Stimulated activated CD8-positive, alpha-beta memory T cell treated with anti-CD3 and anti-CD28 coated beads, Interleukin-2, amount 100 ng/mL, for 48 hours (primary cell): ENCODE data around the gene TRIM40.

Experiments
- DNase-seq, 2 donors: peaks; one replicate each; pipeline ENCODE4 v3.0.0-alpha.2; 2020; ENCODE audit warnings: low read depth in 2 of 2

TRIM40 gene

DNA sequence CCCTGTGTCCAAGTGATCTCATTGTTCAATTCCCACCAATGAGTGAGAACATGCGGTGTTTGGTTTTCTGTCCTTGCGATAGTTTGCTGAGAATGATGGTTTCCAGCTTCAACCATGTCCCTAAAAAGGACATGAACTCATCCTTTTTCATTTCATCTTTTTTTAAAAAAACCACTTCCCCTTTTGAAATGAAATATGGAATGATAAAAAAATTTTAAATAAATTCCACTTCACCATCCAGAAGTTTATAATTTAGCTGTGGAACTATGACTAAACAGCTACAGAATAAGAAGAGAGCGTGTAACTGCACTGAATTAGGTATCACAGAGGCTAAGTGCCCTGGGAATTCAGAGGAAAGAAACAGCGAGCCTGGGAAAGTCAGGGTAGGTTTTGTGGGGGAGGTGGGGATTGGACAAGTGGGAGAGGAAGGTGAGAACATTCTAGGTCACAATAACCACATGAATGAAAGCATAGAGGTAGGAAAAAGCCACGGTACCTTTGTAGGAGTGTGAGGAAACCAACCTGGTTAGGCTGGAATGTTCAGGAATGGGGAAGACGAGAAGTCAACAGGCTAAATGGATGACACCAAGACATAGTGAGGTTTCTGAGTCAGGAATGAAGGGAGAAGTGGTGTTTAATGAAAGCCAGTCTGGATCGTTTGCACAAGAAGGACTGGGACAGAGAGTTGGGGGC is 14.1 kb downstream of the TRIM40 start:
- DNase-seq: no peak

DNA sequence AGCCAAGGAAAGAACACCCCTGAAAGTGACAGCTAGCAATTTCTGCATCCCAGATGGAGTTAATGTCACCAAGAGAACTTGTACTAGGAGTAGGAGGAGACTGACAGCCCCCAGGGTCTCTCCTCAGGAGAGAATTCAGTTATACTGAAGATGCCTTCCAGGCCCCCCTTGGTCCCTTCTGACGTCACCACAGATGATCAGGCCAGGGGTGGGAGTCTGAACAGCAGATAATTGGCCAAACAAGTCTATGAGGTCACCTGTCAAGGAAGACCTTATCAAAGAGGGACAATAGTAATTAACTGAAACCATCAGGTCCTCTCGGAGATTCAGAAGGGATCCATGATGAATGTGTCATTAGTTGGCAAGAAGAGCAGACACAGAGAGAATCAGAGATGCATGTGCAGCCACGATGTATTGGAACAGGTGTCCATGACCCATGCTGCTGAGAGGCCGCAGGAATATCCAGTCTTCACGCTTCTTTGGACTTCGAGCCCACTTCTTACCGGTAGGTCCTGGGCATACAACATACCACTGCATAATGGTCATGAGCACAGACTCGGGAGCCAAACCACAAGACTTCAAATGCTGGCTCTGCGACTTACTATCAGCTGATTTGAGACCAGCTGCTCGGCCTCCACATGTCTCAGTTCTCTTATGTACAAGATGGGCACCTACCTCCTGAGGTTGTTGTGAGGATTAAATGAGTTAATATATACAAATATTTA is 14.9 kb downstream of the TRIM40 start:
- no peak for DNase-seq

DNA sequence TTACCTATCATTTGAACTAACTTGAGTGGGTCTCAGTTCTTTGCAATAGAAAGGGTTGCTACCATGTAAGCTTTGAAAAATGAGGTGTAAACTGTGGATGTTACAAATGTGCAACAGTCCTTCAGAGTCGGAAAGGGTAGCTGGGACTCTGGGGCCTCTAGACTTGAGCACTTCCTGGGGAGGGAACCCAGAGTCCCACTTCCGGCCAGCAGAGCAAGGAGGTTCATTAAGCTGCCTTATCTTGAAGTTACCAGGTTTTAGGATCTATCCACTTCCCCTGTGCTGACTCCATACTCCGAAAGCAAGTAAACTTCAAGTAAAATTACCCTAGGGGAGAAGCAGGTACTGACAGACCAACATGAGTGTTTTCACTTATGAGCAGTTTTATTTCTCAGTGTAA is 15.6 kb downstream of the TRIM40 start:
- DNase-seq: no peak

DNA sequence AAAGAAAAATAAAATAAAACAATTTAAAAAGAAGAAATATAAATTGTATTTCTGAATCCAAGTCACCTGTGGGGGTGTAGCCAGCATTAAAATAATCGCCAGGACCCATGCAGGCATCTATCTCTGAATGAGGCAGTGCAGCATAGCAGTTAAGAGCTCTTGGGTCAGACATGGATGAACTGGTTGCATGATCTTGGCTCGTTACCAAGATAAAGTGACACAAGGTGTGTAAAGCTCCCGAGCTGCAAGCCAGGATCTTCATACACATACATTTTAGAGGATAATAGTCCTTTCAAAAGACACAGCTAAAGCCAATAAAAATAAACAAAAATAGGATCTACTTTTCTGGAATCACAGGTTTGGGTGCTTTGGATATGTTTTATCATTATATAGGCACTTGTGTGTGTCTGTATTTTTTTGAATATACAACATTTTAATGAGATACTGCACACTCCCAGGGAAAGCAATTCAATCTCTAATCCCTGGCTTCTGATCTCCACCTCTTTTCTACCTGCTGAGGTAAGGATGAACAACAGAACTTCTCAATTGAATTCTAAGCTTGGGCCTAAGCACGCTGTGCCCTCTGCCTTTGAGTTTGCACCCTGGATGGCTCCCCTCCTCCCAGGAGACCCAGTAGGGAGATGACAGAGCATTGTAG is 16.2 kb downstream of the TRIM40 start:
- DNase-seq: no peak

DNA sequence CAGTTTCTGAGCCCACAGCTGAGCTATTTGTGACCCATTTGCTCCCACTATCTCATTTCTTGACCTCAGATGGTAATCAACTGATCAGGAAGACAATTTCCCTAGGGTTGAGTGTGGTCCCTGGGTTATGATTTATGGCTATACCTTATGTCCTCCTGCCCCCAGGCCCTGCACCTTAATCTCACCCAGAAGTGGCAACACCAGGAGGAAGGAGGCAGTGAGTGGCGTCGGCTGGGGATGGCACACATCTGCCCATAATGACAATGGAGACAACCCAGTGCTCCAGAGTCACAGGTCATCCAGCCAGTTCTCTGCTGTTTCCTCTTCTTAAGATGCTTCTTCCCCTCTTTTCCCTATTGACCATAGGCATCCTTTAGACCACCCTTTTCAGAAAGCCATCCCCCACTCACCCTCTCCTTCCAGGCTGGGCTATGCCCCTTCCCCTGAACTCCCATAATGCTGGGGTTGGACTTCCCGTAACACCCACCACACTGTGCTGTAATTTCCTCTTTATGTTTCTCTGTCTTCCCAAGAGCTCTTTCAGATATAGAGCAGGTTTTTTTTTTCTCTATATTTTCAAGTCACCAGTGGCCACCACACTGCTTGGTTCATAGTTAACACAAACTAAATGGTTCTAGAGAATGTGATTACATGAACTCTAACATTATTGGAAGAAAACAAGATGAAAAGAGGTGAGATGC is 17.1 kb downstream of the TRIM40 start:
- no peak for DNase-seq

DNA sequence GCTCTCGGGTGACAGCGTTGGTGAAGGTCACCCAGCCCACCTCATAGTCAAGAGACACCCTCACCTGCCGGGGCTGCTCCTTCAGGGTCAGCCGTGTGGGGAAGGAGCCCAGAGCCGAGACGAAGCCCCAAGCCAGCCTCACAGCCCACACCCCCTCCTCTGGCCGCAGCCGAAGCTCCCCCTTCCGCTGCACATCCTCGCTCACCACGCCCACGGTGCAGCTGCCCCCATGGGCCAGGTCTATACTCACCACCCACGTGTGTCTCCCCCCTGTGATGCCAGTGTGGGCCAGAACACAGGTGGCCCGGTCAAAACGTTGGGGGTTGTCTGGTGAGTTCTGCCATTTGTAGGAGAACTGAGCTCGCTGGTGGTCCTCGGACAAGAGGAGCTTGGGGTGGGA is 18.1 kb downstream of the TRIM40 start:
- DNase-seq: no peak

DNA sequence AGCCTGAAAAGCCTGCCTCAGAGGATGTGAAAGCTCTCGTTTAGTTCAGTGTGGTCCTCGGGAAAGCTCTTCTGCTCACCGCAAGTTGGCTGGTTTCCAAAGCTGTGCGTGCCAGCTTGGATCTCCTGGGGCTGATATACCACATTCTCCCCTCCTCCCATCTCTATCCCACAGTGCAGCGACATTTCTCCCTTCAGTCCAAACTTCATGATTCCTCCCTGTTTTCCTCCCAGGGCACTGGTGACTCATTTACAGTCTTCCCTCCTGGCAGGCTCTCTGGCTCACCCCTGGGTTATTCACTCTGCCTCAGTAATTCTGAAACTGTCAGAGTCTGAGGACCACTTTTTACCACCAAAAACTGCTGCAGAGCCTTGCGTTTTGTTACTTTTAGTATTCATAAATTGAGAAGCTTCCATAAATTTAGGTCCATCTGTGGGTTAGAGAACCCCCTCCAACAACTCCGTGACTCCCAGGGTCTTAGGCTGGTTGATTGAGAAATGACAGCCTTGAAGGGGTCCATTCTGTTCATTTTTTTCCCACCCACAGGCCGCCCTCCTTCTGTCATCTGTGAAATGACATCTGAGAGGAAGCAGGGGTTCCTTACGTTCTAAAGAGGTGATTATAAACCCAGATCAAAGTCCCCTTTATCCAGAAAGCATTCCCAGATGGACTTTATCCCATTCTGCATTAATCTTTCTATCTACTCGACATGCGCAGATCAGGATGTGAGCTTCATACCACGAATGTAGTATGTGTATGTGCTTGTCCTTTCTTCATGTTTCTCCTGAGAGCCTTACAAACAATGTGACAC is 19.0 kb downstream of the TRIM40 start:
- DNase-seq: no peak

DNA sequence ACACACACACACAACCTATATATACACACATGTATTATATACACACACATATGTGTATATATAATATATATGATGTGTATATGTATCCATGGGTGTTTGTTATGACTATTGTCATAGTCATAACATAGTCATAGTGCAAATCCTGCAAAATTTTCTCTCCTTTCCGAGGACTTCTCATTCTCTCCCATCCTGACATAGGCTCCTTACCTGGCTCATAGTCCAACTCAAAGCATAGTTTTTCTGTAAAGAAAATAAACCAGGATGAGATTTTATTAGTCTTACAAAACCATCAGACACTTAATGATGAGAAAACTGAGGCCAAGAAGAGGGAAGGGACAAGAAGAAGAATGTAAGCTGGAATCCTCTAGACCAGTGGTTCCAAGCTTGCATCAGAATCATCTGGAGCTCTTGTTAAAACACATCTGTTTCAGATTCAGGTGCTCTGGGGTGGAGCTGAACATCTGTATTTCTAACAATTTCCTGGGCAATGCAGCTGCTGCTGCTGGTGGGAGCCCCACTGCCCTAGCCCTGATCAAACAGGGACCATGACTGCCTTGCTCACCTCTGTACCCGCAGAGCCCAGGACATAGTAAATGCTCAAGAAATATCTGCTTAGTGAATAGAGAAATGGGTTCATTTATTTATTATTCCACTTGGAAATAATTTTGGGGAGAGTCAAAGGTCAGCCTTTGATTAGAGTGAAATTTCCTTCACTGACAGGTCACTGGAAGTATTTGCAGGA is 19.8 kb downstream of the TRIM40 start:
- no peak for DNase-seq

DNA sequence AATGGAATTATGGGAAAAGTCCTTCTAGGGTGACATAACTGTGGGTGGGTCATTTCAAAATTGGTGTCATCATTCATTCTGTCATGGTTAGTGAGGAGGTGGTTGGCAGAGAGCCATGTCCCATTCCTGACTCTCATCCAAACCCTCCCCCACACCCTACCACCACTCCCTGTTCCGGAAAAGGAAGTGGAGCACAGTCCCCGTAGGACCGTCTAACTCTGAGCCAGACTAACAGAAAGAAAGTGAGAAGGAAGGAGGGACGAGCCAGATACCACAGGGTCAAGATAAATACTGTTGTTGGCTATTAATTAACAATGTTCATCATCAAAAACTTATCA is 20.3 kb downstream of the TRIM40 start:
- no peak for DNase-seq

DNA sequence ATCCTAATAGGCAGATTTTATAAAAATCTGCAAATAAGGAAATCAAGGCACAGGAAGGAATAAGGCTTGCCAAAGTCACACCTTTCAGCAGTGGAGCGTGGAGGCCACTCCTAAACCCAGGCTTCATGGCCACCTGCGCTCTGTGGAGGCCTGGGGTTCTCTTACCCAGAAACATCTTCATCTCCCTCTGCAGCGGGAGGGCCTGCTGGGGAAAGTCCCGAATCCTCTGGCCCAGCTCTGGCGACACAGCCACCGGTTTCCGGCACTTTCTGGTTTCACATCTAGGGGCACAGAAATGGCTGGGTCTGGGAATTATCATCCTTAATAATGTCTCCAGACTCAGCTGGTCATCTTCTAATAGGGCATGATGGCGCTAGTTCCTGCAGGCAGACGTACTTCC is 20.8 kb downstream of the TRIM40 start:
- DNase-seq: no peak

DNA sequence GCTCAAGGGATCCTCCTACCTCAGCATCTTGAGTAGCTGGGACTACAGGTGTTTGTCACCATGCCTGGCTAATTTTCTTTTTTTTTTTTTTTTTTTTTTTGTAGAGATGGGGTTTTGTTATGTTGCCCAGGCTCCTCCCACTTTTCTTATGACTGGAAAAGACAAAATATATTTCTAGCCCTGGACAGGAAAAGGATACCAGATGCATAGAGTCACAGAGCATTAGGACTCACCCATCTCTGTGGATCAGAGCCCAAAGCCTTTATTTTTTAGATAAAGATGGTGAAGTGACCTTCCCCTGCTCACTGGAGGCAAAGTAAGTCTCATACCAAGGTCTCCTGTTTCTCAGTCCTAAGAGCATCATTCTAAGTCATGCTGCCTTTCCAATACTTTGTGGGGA is 21.6 kb downstream of the TRIM40 start:
- DNase-seq: no peak

DNA sequence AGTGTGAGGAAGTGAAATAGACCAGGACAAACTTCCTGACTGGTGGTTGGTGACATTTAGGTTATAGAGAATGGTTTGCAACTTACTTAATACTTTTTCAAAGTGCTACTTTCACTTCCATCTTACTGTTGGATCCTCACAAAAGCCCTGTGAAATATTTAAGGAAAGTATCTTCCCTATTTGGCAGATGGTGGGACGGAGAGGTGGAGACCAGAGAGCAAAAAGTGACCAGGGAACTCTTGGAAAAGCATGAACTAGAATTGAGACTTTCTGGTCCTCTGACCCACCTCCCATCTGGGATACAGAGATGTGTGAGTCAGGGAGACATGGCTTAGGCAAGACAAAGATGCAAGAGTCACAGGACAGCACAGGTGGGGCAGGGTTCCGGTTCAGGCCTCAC is 22.1 kb downstream of the TRIM40 start:
- DNase-seq: no peak

DNA sequence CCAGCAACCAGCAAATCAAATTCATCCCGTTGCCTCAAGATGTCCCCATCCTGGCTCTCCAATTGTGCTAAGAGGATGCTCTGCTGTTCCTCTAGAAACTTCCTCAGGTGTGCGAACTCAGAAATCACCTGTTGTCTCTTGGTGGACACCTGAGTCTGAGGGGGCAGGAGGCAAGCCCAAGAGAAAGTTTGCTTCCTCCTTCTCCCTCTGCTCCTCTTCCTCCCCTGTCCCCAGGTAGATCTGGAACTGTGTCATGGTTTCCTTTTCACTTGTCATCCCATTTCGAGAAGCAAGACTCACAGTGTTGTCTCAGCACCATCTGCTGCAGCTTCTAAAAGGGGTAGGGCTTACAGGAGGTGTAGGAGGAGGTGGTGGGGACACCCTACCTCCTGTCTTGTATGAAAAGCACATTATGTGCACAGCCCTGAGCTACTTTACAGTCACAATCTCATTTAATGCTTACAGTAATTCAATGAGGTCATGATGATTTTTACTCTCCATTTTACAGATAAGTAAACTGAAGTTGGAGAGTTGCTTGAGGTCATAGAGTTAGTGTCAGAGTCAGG is 22.6 kb downstream of the TRIM40 start:
- no peak for DNase-seq

DNA sequence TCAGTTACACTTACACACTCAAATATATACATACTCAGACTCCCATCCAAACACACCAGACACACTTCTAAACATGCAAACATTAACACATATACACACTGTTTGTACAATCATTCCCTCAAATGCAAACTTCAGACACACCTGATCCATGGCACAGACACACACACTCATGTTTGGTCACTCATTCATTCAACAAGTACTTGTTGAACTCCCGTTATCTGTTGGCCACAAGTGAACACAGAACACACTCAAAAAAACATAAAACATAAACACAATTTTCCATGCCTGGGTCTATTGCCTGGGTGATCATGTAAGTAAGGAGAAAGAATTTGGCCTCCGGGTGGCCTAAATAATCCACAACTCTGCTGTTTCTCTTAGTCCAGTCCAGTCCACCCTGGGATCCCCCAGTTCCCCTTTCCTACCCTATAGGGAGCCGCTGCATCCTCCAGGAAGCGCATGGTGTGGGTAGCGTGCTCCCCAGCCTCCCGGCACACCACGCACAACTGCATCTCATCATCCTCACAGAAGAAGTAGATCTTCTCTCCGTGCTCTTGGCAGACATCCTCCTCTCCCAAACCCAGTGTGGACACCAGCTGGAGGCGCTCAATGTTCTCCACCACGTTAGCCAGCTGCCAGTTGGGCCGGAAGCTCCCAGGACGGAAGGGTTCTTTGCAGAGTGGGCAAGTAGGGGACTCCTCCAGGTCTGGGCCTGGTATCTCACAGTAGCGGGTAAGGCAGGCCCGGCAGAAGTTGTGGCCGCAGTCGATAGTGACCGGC is 24.3 kb downstream of the TRIM40 start:
- DNase-seq: no peak

DNA sequence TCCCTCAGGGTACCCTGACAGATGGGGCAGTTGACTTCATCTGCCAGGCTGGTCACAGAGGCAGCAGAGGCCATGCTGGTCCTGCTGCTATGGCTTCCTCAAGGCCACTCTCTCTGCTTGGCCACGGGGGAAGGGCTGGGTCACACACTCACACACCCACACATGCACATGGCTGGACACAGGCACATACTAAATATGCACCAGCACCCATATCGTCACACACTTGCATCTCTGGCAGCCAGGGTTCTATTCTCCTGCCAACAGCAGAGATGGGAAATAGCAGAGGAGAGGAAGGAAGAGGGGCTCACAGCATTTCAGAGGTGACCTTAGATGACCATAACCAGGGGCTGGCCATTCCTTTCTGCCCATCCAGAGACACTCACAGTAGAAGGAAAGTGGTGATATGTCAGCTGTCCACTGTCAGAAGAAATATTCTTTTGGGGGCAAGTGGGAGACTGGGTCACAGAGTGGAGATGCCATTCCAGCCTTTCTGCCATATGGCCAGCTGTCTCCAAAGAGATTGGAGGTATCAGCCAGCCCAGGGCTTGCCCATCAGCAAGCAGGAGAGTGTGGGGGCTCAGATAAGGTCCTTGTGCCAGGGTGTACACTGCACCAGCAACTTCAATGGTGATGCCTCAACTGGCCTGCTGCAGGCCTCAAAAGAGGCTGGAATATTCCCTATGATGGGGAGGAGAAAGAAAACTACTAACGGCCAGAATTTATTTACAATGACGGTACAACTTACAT is 25.0 kb downstream of the TRIM40 start, which contains the start of gene TRIM10:
TRIM10 (minus strand) TSS at position 427 of the 747 bp plus-strand sequence; CDS start at position 74, 353 bp downstream.
- no peak for DNase-seq

DNA sequence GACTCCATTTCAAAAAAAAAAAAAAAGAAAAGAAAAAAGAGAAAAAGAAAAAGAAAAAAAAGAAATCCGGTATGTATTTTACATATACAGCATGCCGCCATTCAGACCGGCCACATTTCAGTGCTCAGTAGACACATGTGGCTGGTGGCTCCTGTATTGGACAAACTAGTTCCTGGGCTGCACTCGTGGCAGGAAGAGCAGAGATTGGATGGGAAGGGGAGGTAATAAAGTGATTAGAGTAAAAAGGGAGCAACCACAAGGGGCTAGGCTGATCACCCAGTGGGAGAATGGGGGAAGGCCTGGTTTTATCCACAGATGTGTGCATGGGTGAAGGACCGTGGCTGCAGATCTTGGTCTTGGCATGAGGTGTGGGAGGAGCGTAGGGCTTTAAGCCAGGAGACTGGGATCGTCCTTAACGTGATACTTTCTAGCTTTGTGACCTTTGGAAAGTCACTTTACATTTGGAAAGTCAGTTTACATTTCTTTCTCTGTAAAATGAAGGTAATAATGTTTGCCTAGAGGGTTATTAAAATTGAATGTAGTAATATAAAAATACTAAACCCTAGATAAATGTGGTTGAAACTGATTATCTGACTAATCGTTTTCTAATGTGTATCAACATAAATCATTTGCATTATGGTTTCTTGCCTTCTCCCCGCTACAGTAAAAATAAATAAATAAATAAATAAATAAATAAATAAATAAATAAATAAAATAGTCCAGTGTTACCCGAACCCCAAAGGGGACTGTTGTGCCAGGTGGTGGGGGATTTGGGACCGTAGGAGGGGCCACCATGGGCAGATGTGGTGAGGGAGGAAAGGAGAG is 26.5 kb downstream of the TRIM40 start:
- DNase-seq: no peak

DNA sequence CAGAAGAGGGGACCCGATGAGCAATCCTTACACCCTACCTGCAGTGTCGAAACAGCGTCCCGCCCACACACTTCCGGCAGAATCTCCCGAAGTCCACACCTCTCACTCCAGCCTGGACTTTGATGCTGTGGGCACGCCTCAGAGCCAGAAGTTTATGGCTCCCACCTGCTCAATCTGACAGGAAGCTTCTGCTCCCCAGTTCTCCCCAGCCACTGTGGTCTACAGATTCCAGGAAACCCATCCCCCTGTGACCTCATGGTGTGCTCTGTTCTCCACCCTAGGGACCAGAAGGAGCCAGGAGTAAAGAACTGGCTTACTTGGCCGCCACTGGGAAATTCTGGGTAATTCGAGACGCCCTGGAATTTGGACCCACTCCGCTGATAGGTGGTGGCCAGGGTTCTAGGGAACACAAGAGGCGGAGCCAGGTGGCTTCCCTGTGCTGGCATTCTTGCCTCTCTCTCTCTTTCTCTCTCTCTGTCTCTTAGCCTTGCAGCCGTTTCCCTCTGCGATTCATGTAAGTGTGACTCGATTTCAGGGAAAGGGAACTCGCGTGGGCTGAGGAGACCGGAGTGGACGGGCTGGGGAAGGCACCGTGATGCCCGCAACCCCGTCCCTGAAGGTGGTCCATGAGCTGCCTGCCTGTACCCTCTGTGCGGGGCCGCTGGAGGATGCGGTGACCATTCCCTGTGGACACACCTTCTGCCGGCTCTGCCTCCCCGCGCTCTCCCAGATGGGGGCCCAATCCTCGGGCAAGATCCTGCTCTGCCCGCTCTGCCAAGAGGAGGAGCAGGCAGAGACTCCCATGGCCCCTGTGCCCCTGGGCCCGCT is 27.4 kb downstream of the TRIM40 start, which contains the start of gene TRIM15:
TRIM15 (plus strand) TSS at position 457 of the 828 bp plus-strand sequence; CDS start at position 596, 139 bp downstream.
- DNase-seq: peak; percentile 54 to 59
